ENCODE measurements around the gene CHST11. TPM values are rescaled to one million over a fixed set of nuclear protein-coding genes. Genes with fewer than 3 reads are reported as not detected.

Gene CHST11
- total and polyA plus RNA-seq, 2 of the 4 experiments (the other 2 are of a cell fraction), result 1.4 to 2.7 TPM

DNA sequence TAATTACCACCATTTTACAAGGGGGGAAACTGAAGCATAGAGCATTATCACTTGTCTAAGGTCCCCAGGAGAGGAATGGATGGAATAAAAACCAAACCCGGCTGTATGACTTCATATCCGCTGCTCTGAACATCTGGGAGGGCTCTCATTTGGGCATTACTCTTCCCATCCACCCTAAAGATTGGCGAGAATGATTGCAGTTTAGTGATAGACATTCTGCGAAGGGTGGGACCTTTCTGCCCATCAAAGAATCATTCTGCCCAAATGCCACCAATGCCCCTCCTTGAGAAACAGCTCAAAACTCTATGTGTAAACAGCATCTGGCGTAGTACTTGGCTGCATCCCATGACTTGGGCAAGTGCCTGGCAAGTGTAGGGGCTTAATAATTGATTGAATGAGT, 11.6 kb downstream of the CHST11 start:
- no peak for ATAC-seq (ENCODE audit: low read depth)
- H2AK5ac ChIP-seq (ENCODE audit: low read depth, low read length), result no peak overlapping the region
- H3K4me2 ChIP-seq (ENCODE audit: low read depth, low read length), result no peak overlapping the region
- in situ Hi-C loops (cut with MboI; ENCODE audit: low sequenced_read_pairs), result no loop called here
- no peak overlapping the region for H3K56ac ChIP-seq (ENCODE audit: extremely low read depth, insufficient read depth, low read length)
- no peak overlapping the region for H2BK120ac ChIP-seq (ENCODE audit: low read depth, low read length)
- no CpG with 5 or more reads among the region's 5 CpGs for WGBS, 2 experiments (ENCODE audit: extremely low coverage in 2 of 2, insufficient read length in 1 of 2)
- H3K4me3 ChIP-seq (ENCODE audit: insufficient read depth, low read depth, low read length), result no peak overlapping the region
- no peak overlapping the region for H2AK9ac ChIP-seq (replicated peaks; ENCODE audit: low read depth, low read length, poor library complexity)
- H3K18ac ChIP-seq (ENCODE audit: low read depth, low read length), result no peak overlapping the region
- H3K79me1 ChIP-seq (ENCODE audit: low read depth in 1 of 2, low read length in 2 of 2), result no peaks in the 10 kb centered on the region; a peak in 1 of 4 replicates
- no peak overlapping the region for H4K8ac ChIP-seq (ENCODE audit: low read depth in 2 of 2, low read length in 2 of 2)
- DNase-seq, result no peak
- no peak overlapping the region for H3K4ac ChIP-seq (ENCODE audit: low read depth, low read length)
- H2BK20ac ChIP-seq (ENCODE audit: low read depth, low read length), result no peak overlapping the region
- no peak overlapping the region for H3K9ac ChIP-seq (ENCODE audit: low read depth, low read length)
- no peak overlapping the region for H4K5ac ChIP-seq (ENCODE audit: low read depth, low read length)
- ChIA-PET POLR2A (ENCODE audit: unreplicated experiment) (no interaction called here), CTCF (no interaction called here)
- no peak overlapping the region for H3K23ac ChIP-seq (ENCODE audit: low read depth, low read length)
- no peak overlapping the region for H2BK5ac ChIP-seq (ENCODE audit: low read depth, low read length, poor library complexity, severe bottlenecking)
- no peak overlapping the region for H3K14ac ChIP-seq (replicated peaks; ENCODE audit: low read depth, low read length)
- peaks cover 7% of the 10 kb centered on the region for H3K27me3 ChIP-seq (ENCODE audit: control insufficient read depth, insufficient read depth, low read length)
- TF ChIP-seq CEBPB (IDR thresholded peaks at IDR 0.05; ENCODE audit: low read depth, low read length), result no peak
- TF ChIP-seq RAD21 (IDR thresholded peaks at IDR 0.05; ENCODE audit: low read length), result no peak
- no peak for TF ChIP-seq MAFK (IDR thresholded peaks at IDR 0.05; ENCODE audit: low read depth, low read length)
- no peak for TF ChIP-seq MXI1 (IDR thresholded peaks at IDR 0.05; ENCODE audit: borderline replicate concordance, low read depth, low read length)
- no peak for TF ChIP-seq NFE2L2 (IDR thresholded peaks at IDR 0.05; ENCODE audit: low read depth, low read length)
- no peak for TF ChIP-seq RFX5 (IDR thresholded peaks at IDR 0.05; ENCODE audit: low read depth, low read length)
- TF ChIP-seq, protein P1, sequence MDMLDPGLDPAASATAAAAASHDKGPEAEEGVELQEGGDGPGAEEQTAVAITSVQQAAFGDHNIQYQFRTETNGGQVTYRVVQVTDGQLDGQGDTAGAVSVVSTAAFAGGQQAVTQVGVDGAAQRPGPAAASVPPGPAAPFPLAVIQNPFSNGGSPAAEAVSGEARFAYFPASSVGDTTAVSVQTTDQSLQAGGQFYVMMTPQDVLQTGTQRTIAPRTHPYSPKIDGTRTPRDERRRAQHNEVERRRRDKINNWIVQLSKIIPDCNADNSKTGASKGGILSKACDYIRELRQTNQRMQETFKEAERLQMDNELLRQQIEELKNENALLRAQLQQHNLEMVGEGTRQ (IDR thresholded peaks at IDR 0.05; ENCODE audit: low read depth, low read length), result no peak
- TF ChIP-seq CHD1 (IDR thresholded peaks at IDR 0.05; ENCODE audit: low read depth, low read length), result no peak
- TF ChIP-seq, protein P2, sequence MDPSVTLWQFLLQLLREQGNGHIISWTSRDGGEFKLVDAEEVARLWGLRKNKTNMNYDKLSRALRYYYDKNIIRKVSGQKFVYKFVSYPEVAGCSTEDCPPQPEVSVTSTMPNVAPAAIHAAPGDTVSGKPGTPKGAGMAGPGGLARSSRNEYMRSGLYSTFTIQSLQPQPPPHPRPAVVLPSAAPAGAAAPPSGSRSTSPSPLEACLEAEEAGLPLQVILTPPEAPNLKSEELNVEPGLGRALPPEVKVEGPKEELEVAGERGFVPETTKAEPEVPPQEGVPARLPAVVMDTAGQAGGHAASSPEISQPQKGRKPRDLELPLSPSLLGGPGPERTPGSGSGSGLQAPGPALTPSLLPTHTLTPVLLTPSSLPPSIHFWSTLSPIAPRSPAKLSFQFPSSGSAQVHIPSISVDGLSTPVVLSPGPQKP (IDR thresholded peaks at IDR 0.05; ENCODE audit: borderline replicate concordance, low read depth, low read length), result no peak
- no peak for TF ChIP-seq BHLHE40 (IDR thresholded peaks at IDR 0.05; ENCODE audit: low read depth, low read length)
- no peak for TF ChIP-seq SMC3 (IDR thresholded peaks at IDR 0.05; ENCODE audit: low read depth, low read length)
- no peak for TF ChIP-seq MAZ (IDR thresholded peaks at IDR 0.05; ENCODE audit: borderline replicate concordance, low read depth, low read length)
- H4K91ac ChIP-seq (ENCODE audit: insufficient read depth, low read depth, low read length), result no peak overlapping the region
- dilution Hi-C loops (cut with HindIII; ENCODE audit: low sequenced_read_pairs, unreplicated experiment), result no loop called here
- H3K9me1 ChIP-seq (ENCODE audit: insufficient read depth, low read length), result no peaks in the 10 kb centered on the region
- no peak overlapping the region for H2AFZ ChIP-seq (replicated peaks; ENCODE audit: low read length, poor library complexity)
- H3K9me3 ChIP-seq (ENCODE audit: control insufficient read depth, insufficient read depth, low read length), result no peaks in the 10 kb centered on the region
- no peaks in the 10 kb centered on the region for H3K4me1 ChIP-seq (ENCODE audit: control insufficient read depth, insufficient read depth, low read length)
- intact Hi-C loops (cut with micrococcal nuclease), result no loop called here
- BruUV-seq (replicated peaks), result no TSS peak
- no peak overlapping the region for H3K27ac ChIP-seq (ENCODE audit: insufficient read depth, low read length)
- no peak overlapping the region for H2BK15ac ChIP-seq (ENCODE audit: low read depth, low read length)
- H4K20me1 ChIP-seq (ENCODE audit: insufficient read depth, low read length), result no peaks in the 10 kb centered on the region
- no peaks in the 10 kb centered on the region for H3K36me3 ChIP-seq (ENCODE audit: control insufficient read depth, insufficient read depth, low read length)
